A549 (cell line): ENCODE data around the gene BASP1. TPM values are rescaled to one million over a fixed set of nuclear protein-coding genes. Genes with fewer than 3 reads are reported as not detected.

ENCODE experiments used
- ATAC-seq, 2 experiments: fragments of 200-7000 bp in 1 of 2; fragments of >200 bp in 1 of 2; cut with Nextera tagmentation in 1 of 2; cut with Tn5 transposase in 1 of 2; 3 replicates each; pipeline versions ENCODE4 v1.8.0 to v1.9.1; 2018 to 2020; ENCODE audit warnings: mild to moderate bottlenecking in 1 of 2, moderate library complexity in 1 of 2
- CTCF ChIA-PET: fragments of 300-600 bp; sonication (Branson Sonifier 250); formaldehyde crosslinking; extraction: SDS; loops from one replicate; lab custom pipeline; 2021; ENCODE audit warnings: antibody characterized with exemption, inconsistent platforms; lab: Yijun Ruan, JAX
- POLR2A ChIA-PET: fragments of 350-600 bp; formaldehyde crosslinking; extraction: SDS; loops from one replicate; lab custom pipeline; 2021; ENCODE audit warnings: antibody characterized with exemption, inconsistent platforms; lab: Yijun Ruan, JAX
- DNase-seq, 2 experiments: peaks; one replicate each; pipeline versions ENCODE4 v3.0.0 to v3.0.0-alpha.2; 2011 to 2016; ENCODE audit warnings: low read depth in 1 of 2, low spot score in 1 of 2
- FAIRE-seq: peaks from 2 replicates; lab custom pipeline; 2011; peaks lifted over from hg19 to GRCh38; lab: Jason Lieb, UNC
- H3K27ac ChIP-seq, 2 experiments: fragments of >200 bp; sonication (Bioruptor Twin); formaldehyde crosslinking; 3 replicates each; pipeline ENCODE4 v1.5.1; 2016 to 2017
- H3K4me1 ChIP-seq: fragments of >200 bp; sonication (Bioruptor Twin); formaldehyde crosslinking; 3 replicates; pipeline ENCODE4 v1.6.1; 2016
- H3K4me2 ChIP-seq: fragments of >200 bp; sonication (Bioruptor Twin); formaldehyde crosslinking; 3 replicates; pipeline ENCODE4 v1.6.1; 2016
- H3K4me3 ChIP-seq: fragments of >200 bp; sonication (Bioruptor Twin); formaldehyde crosslinking; 3 replicates; pipeline ENCODE4 v1.5.1; 2016
- H3K9me3 ChIP-seq: fragments of >200 bp; sonication (Bioruptor Twin); formaldehyde crosslinking; 3 replicates; pipeline ENCODE4 v1.6.1; 2016
- CBX8 ChIP-seq: fragments of 200-600 bp; sonication (generic); IDR thresholded peaks from 2 replicates; pipeline ENCODE4 v1.6.1; 2016
- E2F6 ChIP-seq: IDR thresholded peaks from 2 replicates; pipeline ENCODE4 v1.6.1; 2012; ENCODE audit warnings: low read depth, borderline replicate concordance
- FOSL2 ChIP-seq, 2 experiments: fragments of 450-650 bp in 1 of 2; fragments of >200 bp in 1 of 2; sonication (Bioruptor Twin) in 1 of 2; formaldehyde crosslinking; IDR thresholded peaks; 2 replicates each; pipeline versions ENCODE4 v1.5.0 to v1.6.1; 2016 to 2020; ENCODE audit warnings: mild to moderate bottlenecking in 1 of 2, moderate library complexity in 1 of 2
- GATA3 ChIP-seq: IDR thresholded peaks from 2 replicates; pipeline ENCODE4 v1.6.1; 2012; ENCODE audit warnings: borderline replicate concordance
- HMGXB4 ChIP-seq: fragments of 250-450 bp; sonication (Bioruptor Pico); IDR thresholded peaks from 2 replicates; pipeline ENCODE4 v1.5.0; 2021; ENCODE audit warnings: mild to moderate bottlenecking, moderate library complexity, borderline replicate concordance
- HOXB13 ChIP-seq: fragments of 250-450 bp; sonication (Bioruptor Pico); IDR thresholded peaks from 2 replicates; pipeline ENCODE4 v1.5.0; 2020; ENCODE audit warnings: low read depth, mild to moderate bottlenecking, moderate library complexity
- MAFK ChIP-seq: fragments of 450-650 bp; IDR thresholded peaks from 2 replicates; pipeline ENCODE4 v1.6.1; 2014; ENCODE audit not compliant: partially characterized antibody
- MAZ ChIP-seq: fragments of 150-350 bp; IDR thresholded peaks from 2 replicates; pipeline ENCODE4 v1.6.1; 2014; ENCODE audit warnings: antibody characterized with exemption, low read depth, low read length, borderline replicate concordance
- MYC ChIP-seq: IDR thresholded peaks from 2 replicates; pipeline ENCODE4 v1.6.1; 2012; ENCODE audit warnings: mild to moderate bottlenecking, inconsistent platforms, low read length, improper control_type of control experiment, borderline replicate concordance
- NPAS2 ChIP-seq: fragments of 250-450 bp; sonication (Bioruptor Pico); IDR thresholded peaks from 2 replicates; pipeline ENCODE4 v1.8.0; 2022; ENCODE audit warnings: mild to moderate bottlenecking, moderate library complexity, borderline replicate concordance
- NR3C1 ChIP-seq: fragments of >200 bp; sonication (Bioruptor Twin); formaldehyde crosslinking; IDR thresholded peaks from 3 replicates; pipeline ENCODE4 v1.6.1; 2017
- PBX3 ChIP-seq: IDR thresholded peaks from 2 replicates; pipeline ENCODE4 v1.6.1; 2012
- RARB ChIP-seq: fragments of 250-450 bp; sonication (Bioruptor Pico); IDR thresholded peaks from 2 replicates; pipeline ENCODE4 v1.8.0; 2021; ENCODE audit warnings: mild to moderate bottlenecking, moderate library complexity
- ZFP36 ChIP-seq: fragments of 450-650 bp; IDR thresholded peaks from 2 replicates; pipeline ENCODE4 v1.6.1; 2014; ENCODE audit warnings: borderline replicate concordance; ENCODE audit not compliant: partially characterized antibody
- WGBS: methylation state at CpG from one replicate; pipeline ENCODE4 v1.1.6; 2017; ENCODE audit errors: missing lambda C conversion rate; 5-methylcytosine and 5-hydroxymethylcytosine counted together
- polyA plus RNA-seq, 4 experiments: library from polyadenylated mRNA; depleted of rRNA in 3 of 4; stranded (reverse); fragments of >200 nt; fragmentation: RNase III in 1 of 4; extraction: RNeasy Plus Mini Kit Qiagen cat#74134 plus additional on column Dnase treatment in 1 of 4; gene quantifications; 2 replicates in 3 of 4; 3 replicates in 1 of 4; pipeline ENCODE4 v1.2.3, GENCODE V29; 2011 to 2017

The BASP1 gene
- polyA plus RNA-seq, 2 of the 4 experiments (the other 2 are of a cell fraction): 391 to 454 TPM

- Histone ChIP-seq H3K27ac (peak overlapping the region; percentile 56 to 75), H3K4me2 (peak overlapping the region; percentile 51), H3K4me3 (no peak overlapping the region), H3K4me1 (peaks cover 98% of the 10 kb centered on the region), H3K9me3 (0 out of 3 replicates have a peak, but pooled peaks cover 3% of the 10 kb centered on the region)
- 47% methylated on average over 3 of the region's 3 CpGs for WGBS
- ChIA-PET CTCF (interaction anchor here (1.2 to 1.5 kb wide), 2 partner anchors 40 to 857 kb away, joined by 3 to 6 read pairs; no protein-coding TSS in a partner anchor), POLR2A (no interaction called here)
- FAIRE-seq (no peak), ATAC-seq (no peak), DNase-seq (no peak)
- no peak for TF ChIP-seq MAFK
- TF ChIP-seq PBX3: no peak
- TF ChIP-seq HOXB13 (CRISPR knock-in tag): no peak
- TF ChIP-seq E2F6: no peak
- no peak for TF ChIP-seq NPAS2 (CRISPR knock-in tag)
- no peak for TF ChIP-seq MAZ
- no peak for TF ChIP-seq RARB (CRISPR knock-in tag)
- TF ChIP-seq MYC: no peak
- TF ChIP-seq ZFP36: no peak
- no peak for TF ChIP-seq FOSL2 (IDR thresholded peaks at IDR 0.05)
- TF ChIP-seq FOSL2 (CRISPR knock-in tag; IDR thresholded peaks at IDR 0.05): no peak
Measured at GRCh38 chr5:17256171-17256570, 38.7 kb downstream of the BASP1 start.

GRCh38 chr5:17256839-17257238 is 39.4 kb downstream of the BASP1 start:
- no peak for FAIRE-seq
- no peak for DNase-seq
- H3K4me1 ChIP-seq: peaks cover 95% of the 10 kb centered on the region
- CTCF ChIA-PET: interaction anchor here (1.5 kb wide), 1 partner anchor 40 kb away, joined by 6 read pairs; no protein-coding TSS in a partner anchor
- TF ChIP-seq CBX8 (no peak), HMGXB4 (no peak), E2F6 (no peak), NPAS2 (CRISPR knock-in tag) (no peak), NR3C1 (no peak), FOSL2 (IDR thresholded peaks at IDR 0.05) (no peak), FOSL2 (CRISPR knock-in tag; IDR thresholded peaks at IDR 0.05) (no peak), MAFK (peak; percentile 71)
- TF ChIP-seq, all 56 proteins: peak for 1
- peak overlapping the region; percentile 51; the same call in 2 of the 3 replicates for H3K4me2 ChIP-seq
- H3K4me3 ChIP-seq: no peak overlapping the region
- ATAC-seq: no peak
- POLR2A ChIA-PET: no interaction called here
- 0 out of 3 replicates have a peak, but pooled peaks cover 3% of the 10 kb centered on the region for H3K9me3 ChIP-seq
- H3K27ac ChIP-seq: peak overlapping the region; percentile 23 to 75; a peak in 3 of 6 replicates

GRCh38 chr5:17257705-17258273 is 40.4 kb downstream of the BASP1 start:
- FAIRE-seq: no peak
- no peak overlapping the region for H3K4me3 ChIP-seq
- CTCF ChIA-PET: interaction anchor here (0.7 to 1.0 kb wide), 2 partner anchors 41 to 812 kb away, joined by 3 read pairs; no protein-coding TSS in a partner anchor
- TF ChIP-seq HMGXB4 (no peak), GATA3 (no peak)
- TF ChIP-seq, all 56 proteins: peak for 0
- WGBS: 80% methylated on average over 5 of the region's 5 CpGs
- 0 out of 3 replicates have a peak, but pooled peaks cover 3% of the 10 kb centered on the region for H3K9me3 ChIP-seq
- peak overlapping the region; percentile 37; the same call in 2 of the 3 replicates for H3K4me2 ChIP-seq
- peak overlapping the region; percentile 44 to 78; a peak in 5 of 6 replicates for H3K27ac ChIP-seq
- POLR2A ChIA-PET: no interaction called here
- DNase-seq (no peak), ATAC-seq (peak; percentile 19 to 25; a peak in 3 of 6 replicates)
- peaks cover 86% of the 10 kb centered on the region for H3K4me1 ChIP-seq
